Stomach (tissue), 9 donors: ENCODE results near the gene SDSL. TPM values are rescaled to one million over a fixed set of nuclear protein-coding genes. Genes with fewer than 3 reads are reported as not detected.

Experiments used
- DNase-seq, 2 donors: peaks; one replicate each; pipeline versions ENCODE4 v3.0.0 to v3.0.0-alpha.2; 2013 to 2019
- H3K27ac ChIP-seq, 5 donors: fragments of 200-600 bp in 4 of 5; sonication (generic) in 4 of 5; one replicate each; pipeline ENCODE4 v1.5.1; 2013 to 2019; ENCODE audit warnings: mild to moderate bottlenecking in 1 of 5, moderate library complexity in 1 of 5
- H3K27me3 ChIP-seq, 3 donors: fragments of 200-600 bp; sonication (generic); one replicate each; pipeline ENCODE4 v1.5.1; 2017 to 2019; ENCODE audit warnings: mixed run types in 1 of 3
- H3K36me3 ChIP-seq, 4 donors: fragments of 200-600 bp; sonication (generic); 1 replicate in 3 of 4; 2 replicates in 1 of 4; pipeline ENCODE4 v1.5.1; 2016 to 2019
- H3K4me1 ChIP-seq, 4 donors: fragments of 200-600 bp; sonication (generic); one replicate each; pipeline ENCODE4 v1.5.1; 2016 to 2019
- H3K4me3 ChIP-seq, 4 donors: fragments of 200-600 bp; sonication (generic) in 3 of 4; one replicate each; pipeline ENCODE4 v1.5.1; 2016 to 2019; ENCODE audit warnings: mild to moderate bottlenecking in 1 of 4
- H3K9me3 ChIP-seq, 4 donors: fragments of 200-600 bp; sonication (generic); one replicate each; pipeline ENCODE4 v1.5.1; 2016 to 2019
- CTCF ChIP-seq, 7 experiments: fragments of 450-650 bp in 4 of 7; fragments of 200-600 bp in 3 of 7; sonication (generic) in 3 of 7; IDR thresholded peaks; one replicate each; pipeline ENCODE4 v1.5.1; 2016 to 2019; ENCODE audit warnings: antibody characterized with exemption in 7 of 7, control low read depth in 2 of 7, mild to moderate bottlenecking in 1 of 7
- EP300 ChIP-seq: sonication (generic); formaldehyde crosslinking; IDR thresholded peaks from one replicate; pipeline ENCODE4 v1.6.1; 2017; ENCODE audit warnings: antibody characterized with exemption
- POLR2A ChIP-seq, 4 donors: fragments of 450-650 bp; IDR thresholded peaks; one replicate each; pipeline ENCODE4 v1.6.1; 2016; ENCODE audit warnings: antibody characterized with exemption in 4 of 4, control low read depth in 2 of 4, mild to moderate bottlenecking in 1 of 4, moderate library complexity in 1 of 4
- POLR2AphosphoS5 ChIP-seq, 3 donors: sonication (generic); formaldehyde crosslinking; IDR thresholded peaks; one replicate each; pipeline ENCODE4 v1.6.1; 2016; ENCODE audit warnings: antibody characterized with exemption in 3 of 3
- WGBS, 5 donors: extraction: QIAGEN DNeasy Blood & Tissue Kit in 3 of 5; methylation state at CpG; one replicate each; pipeline versions ENCODE4 v1.1.5 to v1.1.7; 2013 to 2018; 5-methylcytosine and 5-hydroxymethylcytosine counted together
- intact Hi-C: fragments of 100-400 bp; cut with DNase I; formaldehyde crosslinking; loops from one replicate; pipeline ENCODE4 v1.15.1; 2023; ENCODE audit warnings: low total_unique reads
- polyA plus RNA-seq, 3 donors: library from polyadenylated mRNA; stranded (reverse); fragments of 200-250 nt; gene quantifications; one replicate each; pipeline ENCODE4 v1.2.3, GENCODE V29; 2013
- total RNA-seq, 5 donors: library from RNA; depleted of rRNA; stranded (reverse); fragments of >200 nt; gene quantifications; one replicate each; pipeline versions ENCODE4 v1.1.0 to v1.2.3, GENCODE V29; 2014 to 2016
- donor health status: healthy with polysubstance abuse.
- donor health status: Bipolar disorder and iron deficiency.
- donor health status: healthy.

The SDSL gene
- total and polyA plus RNA-seq, 8 donors = 5.9 to 27.2 (median 15.1) TPM; not detected in 2

GRCh38 chr12:113403435-113404415 is 18.5 kb upstream of the SDSL start, which contains the start of gene SDS:
Gene SDS, minus strand, starts transcription at chr12:113403887. Its CDS starts 4,179 bp downstream, at chr12:113399708.
- 23 to 35% (median 28%) methylated on average over 13 to 14 of the region's 14 CpGs for WGBS, 5 donors
- H3K4me3 ChIP-seq = no peak within 1 kb of the TSS

GRCh38 chr12:113405694-113406093 is 16.5 kb upstream of the SDSL start:
- intact Hi-C loops = no loop called here

More at GRCh38 chr12:113403435-113404415, 18.5 kb upstream of the SDSL start, which contains the start of gene SDS:
- TF ChIP-seq EP300 (no peak), POLR2AphosphoS5 (IDR thresholded peaks at IDR 0.05) (no peak), POLR2A (IDR thresholded peaks at IDR 0.05) (no peak), CTCF (IDR thresholded peaks at IDR 0.05) (no peak)
- peaks cover 0 to 10% (median 10%) of the 10 kb centered on the region in 4 donors for H3K4me1 ChIP-seq
- no peaks in the 10 kb centered on the region for H3K36me3 ChIP-seq
- H3K27me3 ChIP-seq = peaks cover 0 to 42% (median 2%) of the 10 kb centered on the region in 3 donors
- peak within 1 kb of the TSS in 1 of 5 donors; percentile 8 for H3K27ac ChIP-seq
- intact Hi-C loops = no loop called here
- no peaks in the 10 kb centered on the region for H3K9me3 ChIP-seq
- peak; percentile 31 to 81 for DNase-seq

GRCh38 chr12:113407931-113408600 is 14.1 kb upstream of the SDSL start:
- no peak for DNase-seq
- Histone ChIP-seq H3K9me3 (no peaks in the 10 kb centered on the region), H3K4me1 (peaks cover 0 to 10% (median 10%) of the 10 kb centered on the region in 4 donors), H3K36me3 (no peaks in the 10 kb centered on the region), H3K27me3 (peaks cover 0 to 23% (median 0%) of the 10 kb centered on the region in 3 donors), H3K27ac (no peak overlapping the region), H3K4me3 (no peak overlapping the region)
- intact Hi-C loops = no loop called here
- 60 to 77% (median 74%) methylated on average over 6 of the region's 6 CpGs for WGBS, 5 donors
- no peak for TF ChIP-seq POLR2A (IDR thresholded peaks at IDR 0.05)
- no peak for TF ChIP-seq CTCF (IDR thresholded peaks at IDR 0.05)
- TF ChIP-seq POLR2AphosphoS5 (IDR thresholded peaks at IDR 0.05) = no peak
- TF ChIP-seq EP300 = no peak

More at GRCh38 chr12:113405694-113406093, 16.5 kb upstream of the SDSL start:
- Histone ChIP-seq H3K9me3 (no peaks in the 10 kb centered on the region), H3K36me3 (no peaks in the 10 kb centered on the region), H3K4me3 (no peak overlapping the region), H3K4me1 (peaks cover 0 to 10% (median 10%) of the 10 kb centered on the region in 4 donors), H3K27me3 (peaks cover 0 to 34% (median 0%) of the 10 kb centered on the region in 3 donors), H3K27ac (no peak overlapping the region)
- TF ChIP-seq CTCF (IDR thresholded peaks at IDR 0.05) = no peak
- no peak for TF ChIP-seq EP300
- TF ChIP-seq POLR2A (IDR thresholded peaks at IDR 0.05) = no peak
- no peak for TF ChIP-seq POLR2AphosphoS5 (IDR thresholded peaks at IDR 0.05)
- WGBS, 5 donors = 70 to 84% (median 75%) methylated on average over 3 of the region's 3 CpGs
- no peak for DNase-seq

- Histone ChIP-seq H3K27ac (no peak overlapping the region), H3K4me3 (no peak overlapping the region), H3K9me3 (no peaks in the 10 kb centered on the region), H3K4me1 (peaks cover 0 to 8% (median 6%) of the 10 kb centered on the region in 4 donors), H3K36me3 (no peaks in the 10 kb centered on the region), H3K27me3 (peaks cover 0 to 19% (median 0%) of the 10 kb centered on the region in 3 donors)
- intact Hi-C loops = no loop called here
- DNase-seq = no peak
- WGBS, 5 donors = 83 to 90% (median 86%) methylated on average over 11 of the region's 11 CpGs
- no peak for TF ChIP-seq POLR2AphosphoS5 (IDR thresholded peaks at IDR 0.05)
- no peak for TF ChIP-seq EP300
- TF ChIP-seq POLR2A (IDR thresholded peaks at IDR 0.05) = no peak
- TF ChIP-seq CTCF (IDR thresholded peaks at IDR 0.05) = no peak
These were observed 13.4 kb upstream of the SDSL start for GRCh38 chr12:113408756-113409298.
